GM12878 (cell line): Measurements from ENCODE around the gene CFAP157.

Experiments
- EZH2 ChIP-seq: IDR thresholded peaks from 2 replicates; pipeline ENCODE4 v1.6.1; 2012; ENCODE audit warnings: low read depth, mild to moderate bottlenecking, control low read depth, inconsistent platforms, low read length, borderline replicate concordance; ENCODE audit not compliant: control insufficient read depth
- POLR2A ChIP-seq: IDR thresholded peaks from 2 replicates; pipeline ENCODE4 v1.6.1; 2011; ENCODE audit warnings: low read depth, mild to moderate bottlenecking, low read length
- POLR2AphosphoS5 ChIP-seq: IDR thresholded peaks from 2 replicates; pipeline ENCODE4 v1.6.1; 2011; ENCODE audit warnings: mild to moderate bottlenecking, low read length, inconsistent platforms
- RELB ChIP-seq: fragments of 450-650 bp; IDR thresholded peaks from 2 replicates; pipeline ENCODE4 v1.6.1; 2017; ENCODE audit warnings: low read depth, mild to moderate bottlenecking, moderate library complexity
- SIX5 ChIP-seq: IDR thresholded peaks from 2 replicates; pipeline ENCODE4 v1.6.1; 2011; ENCODE audit warnings: mild to moderate bottlenecking, low read depth, low read length, moderate library complexity; ENCODE audit not compliant: severe bottlenecking
- SPI1 ChIP-seq: IDR thresholded peaks from 2 replicates; pipeline ENCODE4 v1.6.1; 2011; ENCODE audit warnings: low read depth, mild to moderate bottlenecking, low read length, moderate library complexity, borderline replicate concordance; ENCODE audit not compliant: insufficient read depth
- SRF ChIP-seq, 2 experiments: IDR thresholded peaks; 2 replicates each; pipeline ENCODE4 v1.6.1; 2011; ENCODE audit warnings: low read depth in 2 of 2, low read length in 2 of 2, mild to moderate bottlenecking in 1 of 2, moderate library complexity in 1 of 2
- TF ChIP-seq, protein P1 (sequence below), 3 experiments: IDR thresholded peaks in 2 of 3; conservative IDR thresholded peaks in 1 of 3; 2 replicates each; pipeline ENCODE4 v1.5.1; 2011; ENCODE audit warnings: low read depth in 3 of 3, low read length in 3 of 3, mild to moderate bottlenecking in 3 of 3, control low read depth in 2 of 3, moderate library complexity in 2 of 3, inconsistent platforms in 1 of 3, mixed read lengths in 1 of 3; ENCODE audit not compliant: control insufficient read depth in 2 of 3, insufficient read depth in 1 of 3; ENCODE audit errors: extremely low read depth in 1 of 3

DNA sequence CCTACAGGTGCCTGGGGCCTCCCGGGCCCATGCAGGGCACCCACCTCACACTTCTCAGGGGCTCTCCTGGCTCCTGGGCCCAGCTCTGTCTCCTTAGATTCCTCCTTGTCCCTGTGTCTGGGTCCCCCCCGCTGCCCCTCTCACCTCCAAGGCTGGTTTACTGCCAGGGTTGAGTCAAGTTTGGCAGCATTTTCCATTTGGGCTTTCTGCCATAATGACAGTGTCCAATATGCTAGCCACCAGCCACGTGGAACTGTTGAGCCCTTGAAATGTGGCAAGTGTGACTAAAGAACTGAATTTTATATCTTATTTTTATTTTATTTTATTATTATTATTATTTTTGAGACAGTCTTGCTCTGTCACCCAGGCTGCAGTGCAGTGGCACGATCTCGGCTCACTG is 11.0 kb downstream of the CFAP157 start:
- no peak for TF ChIP-seq RELB
- TF ChIP-seq POLR2A: no peak
- no peak for TF ChIP-seq SPI1
- TF ChIP-seq, protein P1, sequence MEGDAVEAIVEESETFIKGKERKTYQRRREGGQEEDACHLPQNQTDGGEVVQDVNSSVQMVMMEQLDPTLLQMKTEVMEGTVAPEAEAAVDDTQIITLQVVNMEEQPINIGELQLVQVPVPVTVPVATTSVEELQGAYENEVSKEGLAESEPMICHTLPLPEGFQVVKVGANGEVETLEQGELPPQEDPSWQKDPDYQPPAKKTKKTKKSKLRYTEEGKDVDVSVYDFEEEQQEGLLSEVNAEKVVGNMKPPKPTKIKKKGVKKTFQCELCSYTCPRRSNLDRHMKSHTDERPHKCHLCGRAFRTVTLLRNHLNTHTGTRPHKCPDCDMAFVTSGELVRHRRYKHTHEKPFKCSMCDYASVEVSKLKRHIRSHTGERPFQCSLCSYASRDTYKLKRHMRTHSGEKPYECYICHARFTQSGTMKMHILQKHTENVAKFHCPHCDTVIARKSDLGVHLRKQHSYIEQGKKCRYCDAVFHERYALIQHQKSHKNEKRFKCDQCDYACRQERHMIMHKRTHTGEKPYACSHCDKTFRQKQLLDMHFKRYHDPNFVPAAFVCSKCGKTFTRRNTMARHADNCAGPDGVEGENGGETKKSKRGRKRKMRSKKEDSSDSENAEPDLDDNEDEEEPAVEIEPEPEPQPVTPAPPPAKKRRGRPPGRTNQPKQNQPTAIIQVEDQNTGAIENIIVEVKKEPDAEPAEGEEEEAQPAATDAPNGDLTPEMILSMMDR (IDR thresholded peaks at IDR 0.05 in 2 of 3, conservative IDR thresholded peaks at IDR 0.05 in 1 of 3; ENCODE audit: control insufficient read depth in 2 of 3, extremely low read depth in 1 of 3, insufficient read depth in 1 of 3, low read depth in 3 of 3, low read length in 3 of 3): no peak
- no peak for TF ChIP-seq SRF (IDR thresholded peaks at IDR 0.05; ENCODE audit: low read depth in 2 of 2, low read length in 2 of 2)
- TF ChIP-seq SIX5: no peak
- TF ChIP-seq EZH2: no peak
- no peak for TF ChIP-seq POLR2AphosphoS5
